OCI-LY1 (cell line): ENCODE results near the gene RPRML.

Experiments
- H2AFZ ChIP-seq: fragments of 200-600 bp; sonication (generic), shearing (Covaris generic); 2 replicates; pipeline ENCODE4 v1.6.0; 2014; ENCODE audit warnings: antibody characterized with exemption, mild to moderate bottlenecking, low read length
- H3F3A ChIP-seq: fragments of 200-600 bp; sonication (generic), shearing (Covaris generic); 2 replicates; pipeline ENCODE4 v1.6.0; 2014; ENCODE audit warnings: mild to moderate bottlenecking, antibody characterized with exemption, low read length, moderate library complexity; ENCODE audit not compliant: insufficient read depth
- H3K27ac ChIP-seq: fragments of 200-600 bp; sonication (generic); 2 replicates; pipeline ENCODE4 v1.5.1; 2014; ENCODE audit warnings: low read length, mixed run types, mild to moderate bottlenecking, low read depth; ENCODE audit not compliant: poor library complexity, severe bottlenecking
- H3K27me3 ChIP-seq: fragments of 200-600 bp; sonication (generic); 2 replicates; pipeline ENCODE4 v1.6.0; 2014; ENCODE audit warnings: antibody characterized with exemption, mild to moderate bottlenecking, low read length, moderate library complexity; ENCODE audit not compliant: insufficient read depth
- H3K36me3 ChIP-seq: fragments of 200-600 bp; sonication (generic); 2 replicates; pipeline ENCODE4 v1.6.1; 2014; ENCODE audit warnings: mild to moderate bottlenecking, antibody characterized with exemption, low read length, moderate library complexity, mixed read lengths; ENCODE audit not compliant: insufficient read depth
- H3K4me1 ChIP-seq: fragments of 200-600 bp; sonication (generic); 2 replicates; pipeline ENCODE4 v1.5.1; 2014; ENCODE audit warnings: mild to moderate bottlenecking, low read length, moderate library complexity; ENCODE audit not compliant: insufficient read depth, severe bottlenecking
- H3K4me2 ChIP-seq: fragments of 200-600 bp; sonication (generic), shearing (Covaris generic); 2 replicates; pipeline ENCODE4 v1.6.1; 2014; ENCODE audit warnings: low read length
- H3K4me3 ChIP-seq: fragments of 200-600 bp; sonication (generic); 2 replicates; pipeline ENCODE4 v1.5.1; 2014; ENCODE audit warnings: low read length, low read depth, mild to moderate bottlenecking, mixed read lengths; ENCODE audit not compliant: poor library complexity, severe bottlenecking
- H3K79me2 ChIP-seq: fragments of 200-600 bp; shearing (Covaris generic); 2 replicates; pipeline ENCODE4 v1.6.1; 2016; ENCODE audit warnings: mixed run types, low read length, mixed read lengths; ENCODE audit not compliant: insufficient read depth
- H3K9ac ChIP-seq: fragments of 200-600 bp; sonication (generic), shearing (Covaris generic); 2 replicates; pipeline ENCODE4 v1.6.1; 2014; ENCODE audit warnings: mild to moderate bottlenecking, low read length, mixed read lengths
- H3K9me2 ChIP-seq: fragments of 200-600 bp; sonication (generic), shearing (Covaris generic); 2 replicates; pipeline ENCODE4 v1.6.1; 2014; ENCODE audit warnings: low read depth, mild to moderate bottlenecking, low read length, mixed read lengths
- H3K9me3 ChIP-seq: fragments of 200-600 bp; shearing (Covaris generic); 2 replicates; pipeline ENCODE4 v1.6.1; 2014; ENCODE audit warnings: low read length, mixed read lengths
- H4K20me1 ChIP-seq: fragments of 200-600 bp; sonication (generic), shearing (Covaris generic); 2 replicates; pipeline ENCODE4 v1.6.0; 2016; ENCODE audit warnings: mild to moderate bottlenecking, low read length; ENCODE audit not compliant: insufficient read depth
- CTCF ChIP-seq: fragments of 200-600 bp; sonication (generic), shearing (Covaris generic); IDR thresholded peaks from 2 replicates; pipeline ENCODE4 v1.5.1; 2017; ENCODE audit warnings: mild to moderate bottlenecking, antibody characterized with exemption, low read length, moderate library complexity, mixed read lengths
- EZH2 ChIP-seq: fragments of 200-600 bp; sonication (generic), shearing (Covaris generic); IDR thresholded peaks from 2 replicates; pipeline ENCODE4 v1.8.0; 2017; ENCODE audit warnings: borderline replicate concordance, mixed run types, mild to moderate bottlenecking, antibody characterized with exemption, low read length, moderate library complexity, mixed read lengths

Gene RPRML

GRCh38 chr17:46984341-46984740 lies 5.3 kb upstream of the RPRML start:
- Histone ChIP-seq H3K9ac (no peak overlapping the region), H3K9me3 (no peaks in the 10 kb centered on the region), H4K20me1 (no peaks in the 10 kb centered on the region), H3K9me2 (no peaks in the 10 kb centered on the region), H3K36me3 (no peaks in the 10 kb centered on the region), H3K4me3 (no peak overlapping the region), H3F3A (no peaks in the 10 kb centered on the region), H3K4me1 (peaks cover 27% of the 10 kb centered on the region), H3K27ac (no peak overlapping the region), H2AFZ (no peak overlapping the region), H3K27me3 (peaks cover 5% of the 10 kb centered on the region; the same call in 1 of the 2 replicates), H3K79me2 (no peaks in the 10 kb centered on the region), H3K4me2 (no peak overlapping the region)
- TF ChIP-seq EZH2 (no peak), CTCF (no peak)

GRCh38 chr17:46983782-46984181 lies 4.7 kb upstream of the RPRML start:
- H3K4me1 ChIP-seq: peaks cover 26% of the 10 kb centered on the region
- H3K36me3 ChIP-seq: no peaks in the 10 kb centered on the region
- no peak overlapping the region for H2AFZ ChIP-seq
- no peak overlapping the region for H3K27ac ChIP-seq
- no peak for TF ChIP-seq CTCF
- TF ChIP-seq EZH2: no peak
- no peaks in the 10 kb centered on the region for H3K9me2 ChIP-seq
- H3K4me2 ChIP-seq: no peak overlapping the region
- no peak overlapping the region for H3K4me3 ChIP-seq
- H3K9ac ChIP-seq: no peak overlapping the region
- no peaks in the 10 kb centered on the region for H3K79me2 ChIP-seq
- H3F3A ChIP-seq: no peaks in the 10 kb centered on the region
- peaks cover 5% of the 10 kb centered on the region; the same call in 1 of the 2 replicates for H3K27me3 ChIP-seq
- no peaks in the 10 kb centered on the region for H4K20me1 ChIP-seq
- no peaks in the 10 kb centered on the region for H3K9me3 ChIP-seq

GRCh38 chr17:46982577-46982976 lies 3.5 kb upstream of the RPRML start:
- H3K9me2 ChIP-seq: no peaks in the 10 kb centered on the region
- H3K4me3 ChIP-seq: peak overlapping the region; percentile 2
- no peaks in the 10 kb centered on the region for H3K79me2 ChIP-seq
- H4K20me1 ChIP-seq: no peaks in the 10 kb centered on the region
- peak overlapping the region; percentile 36 for H3K27ac ChIP-seq
- H3K9me3 ChIP-seq: no peaks in the 10 kb centered on the region
- H3K4me2 ChIP-seq: peak overlapping the region; percentile 16; the same call in 1 of the 2 replicates
- H3F3A ChIP-seq: no peaks in the 10 kb centered on the region
- H3K9ac ChIP-seq: no peak overlapping the region
- H3K36me3 ChIP-seq: no peaks in the 10 kb centered on the region
- no peaks in the 10 kb centered on the region for H3K27me3 ChIP-seq
- no peak overlapping the region for H2AFZ ChIP-seq
- peaks cover 29% of the 10 kb centered on the region for H3K4me1 ChIP-seq
- TF ChIP-seq CTCF (no peak), EZH2 (no peak)
